ENCODE results near the gene LSG1. TPM values are rescaled to one million over a fixed set of nuclear protein-coding genes. Genes with fewer than 3 reads are reported as not detected.

The LSG1 gene
- total and polyA plus RNA-seq, 2 of the 13 experiments (the other 11 are each of a cell fraction or from before 2014, with no cell fraction given), result 21.4 to 32.1 TPM

- TF ChIP-seq HOXD1 (CRISPR knock-in tag; IDR thresholded peaks at IDR 0.05) (no peak), ESRRA (CRISPR knock-in tag; IDR thresholded peaks at IDR 0.05; ENCODE audit: low read depth) (no peak), EZH2 (conservative IDR thresholded peaks at IDR 0.05; ENCODE audit: low read depth, low read length) (no peak), SMARCE1 (IDR thresholded peaks at IDR 0.05; ENCODE audit: borderline replicate concordance) (no peak), DNMT3B (CRISPR knock-in tag; conservative IDR thresholded peaks at IDR 0.05) (no peak), ISX (CRISPR knock-in tag; conservative IDR thresholded peaks at IDR 0.05) (no peak), CENPX (CRISPR knock-in tag; IDR thresholded peaks at IDR 0.05) (no peak)
- TF ChIP-seq, protein P1, sequence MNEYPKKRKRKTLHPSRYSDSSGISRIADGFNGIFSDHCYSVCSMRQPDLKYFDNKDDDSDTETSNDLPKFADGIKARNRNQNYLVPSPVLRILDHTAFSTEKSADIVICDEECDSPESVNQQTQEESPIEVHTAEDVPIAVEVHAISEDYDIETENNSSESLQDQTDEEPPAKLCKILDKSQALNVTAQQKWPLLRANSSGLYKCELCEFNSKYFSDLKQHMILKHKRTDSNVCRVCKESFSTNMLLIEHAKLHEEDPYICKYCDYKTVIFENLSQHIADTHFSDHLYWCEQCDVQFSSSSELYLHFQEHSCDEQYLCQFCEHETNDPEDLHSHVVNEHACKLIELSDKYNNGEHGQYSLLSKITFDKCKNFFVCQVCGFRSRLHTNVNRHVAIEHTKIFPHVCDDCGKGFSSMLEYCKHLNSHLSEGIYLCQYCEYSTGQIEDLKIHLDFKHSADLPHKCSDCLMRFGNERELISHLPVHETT (CRISPR knock-in tag; conservative IDR thresholded peaks at IDR 0.05), result no peak
Observed at GRCh38 chr3:194713299-194714136, 41.5 kb upstream of the LSG1 start (continued).

- in situ Hi-C loops (cut with HindIII; ENCODE audit: extremely low pct_ligation_motif_present, low pct_unique_long_range_greater_than_20kb), result no loop called here
Observed at GRCh38 chr3:194711913-194712312, 39.9 kb upstream of the LSG1 start.

More at GRCh38 chr3:194711913-194712312, 39.9 kb upstream of the LSG1 start:
- POLR2A ChIA-PET, result no interaction called here
- Histone ChIP-seq H3K27ac (ENCODE audit: extremely low read length, insufficient read depth, low read length) (no peak overlapping the region), H3K36me3 (replicated peaks in 1 of 2; ENCODE audit: control insufficient read depth in 1 of 2, insufficient read depth in 2 of 2, low read length in 2 of 2) (no peaks in the 10 kb centered on the region), H3K27me3 (ENCODE audit: control insufficient read depth in 1 of 2, insufficient read depth in 2 of 2, low read length in 2 of 2) (peaks cover 0 to 9% of the 10 kb centered on the region in 2 experiments; a peak in 2 of 5 replicates), H3K4me3 (replicated peaks in 1 of 3; ENCODE audit: insufficient read depth in 1 of 3, low read depth in 2 of 3, low read length in 3 of 3) (no peak overlapping the region), H3K9ac (ENCODE audit: insufficient read depth, low read depth, low read length) (no peak overlapping the region), H3K79me2 (ENCODE audit: insufficient read depth, low read length) (no peaks in the 10 kb centered on the region), H2AFZ (ENCODE audit: low read length) (no peak overlapping the region), H4K20me1 (ENCODE audit: insufficient read depth, low read length) (no peaks in the 10 kb centered on the region), H3K4me2 (ENCODE audit: low read depth, low read length) (no peak overlapping the region), H3K9me3 (ENCODE audit: low read length) (no peaks in the 10 kb centered on the region), H3K4me1 (ENCODE audit: insufficient read depth, low read length) (peaks cover 3% of the 10 kb centered on the region; the same call in 1 of the 2 replicates)
- no peak for TF ChIP-seq MXD4 (CRISPR knock-in tag; IDR thresholded peaks at IDR 0.05)
- no peak for TF ChIP-seq NFIC (IDR thresholded peaks at IDR 0.05; ENCODE audit: low read length)
- no peak for TF ChIP-seq NONO (IDR thresholded peaks at IDR 0.05)
- TF ChIP-seq NONO (CRISPR knock-in tag; conservative IDR thresholded peaks at IDR 0.05), result no peak
- TF ChIP-seq ZNF362 (CRISPR knock-in tag; IDR thresholded peaks at IDR 0.05; ENCODE audit: borderline replicate concordance), result no peak
- no peak for TF ChIP-seq MXI1 (IDR thresholded peaks at IDR 0.05; ENCODE audit: borderline replicate concordance, low read depth, low read length)
- TF ChIP-seq ZNF747 (CRISPR knock-in tag; IDR thresholded peaks at IDR 0.05; ENCODE audit: borderline replicate concordance), result no peak
- TF ChIP-seq BHLHE40 (IDR thresholded peaks at IDR 0.05; ENCODE audit: low read length), result peak; percentile 21; the same call in 1 of the 2 replicates
- DNase-seq (ENCODE audit: low spot score), result peak; percentile 32
- ATAC-seq, result no peak
- CTCF ChIA-PET (ENCODE audit: low intra/inter-chr PET ratio, low total read pairs), result no interaction called here
- BruUV-seq (replicated peaks), result no TSS peak
- no peak for FAIRE-seq
- intact Hi-C loops (cut with micrococcal nuclease; ENCODE audit: unreplicated experiment), result no loop called here
- 38% methylated on average over 6 of the region's 6 CpGs for WGBS (ENCODE audit: low lambda C conversion rate)

All from HepG2 (cell line).